Mesendoderm (in vitro differentiated cells): Measurements from ENCODE around the gene SETD1A.

Source experiments
- DNase-seq: peaks from one replicate; pipeline ENCODE4 v3.0.0; 2013
- H2AK5ac ChIP-seq: 2 replicates; pipeline ENCODE4 v1.6.1; 2013; ENCODE audit warnings: low read length, inconsistent platforms
- H2BK120ac ChIP-seq: 2 replicates; pipeline ENCODE4 v1.6.1; 2013; ENCODE audit warnings: low read depth, mild to moderate bottlenecking, low read length, moderate library complexity, mixed read lengths
- H2BK15ac ChIP-seq: replicated peaks from 2 replicates; pipeline ENCODE4 v1.6.1; 2013; ENCODE audit warnings: low read depth, mild to moderate bottlenecking, moderate library complexity
- H2BK5ac ChIP-seq: 2 replicates; pipeline ENCODE4 v1.6.1; 2013; ENCODE audit warnings: low read length, inconsistent platforms
- H3K18ac ChIP-seq: 2 replicates; pipeline ENCODE4 v1.6.1; 2013; ENCODE audit warnings: mild to moderate bottlenecking, low read length, mixed read lengths
- H3K23ac ChIP-seq: one replicate; pipeline ENCODE4 v1.6.1; 2013; ENCODE audit warnings: low read length
- H3K27ac ChIP-seq: 2 replicates; pipeline ENCODE4 v1.5.1; 2013; ENCODE audit warnings: low read depth, mild to moderate bottlenecking, inconsistent platforms, low read length, moderate library complexity
- H3K27me3 ChIP-seq: 2 replicates; pipeline ENCODE4 v1.6.1; 2013; ENCODE audit warnings: low read length, control low read depth, mild to moderate bottlenecking, inconsistent platforms; ENCODE audit not compliant: insufficient read depth, poor library complexity
- H3K36me3 ChIP-seq: 2 replicates; pipeline ENCODE4 v1.6.1; 2013; ENCODE audit warnings: low read length, inconsistent platforms; ENCODE audit not compliant: control insufficient read depth, insufficient read depth
- H3K4ac ChIP-seq: one replicate; pipeline ENCODE4 v1.6.1; 2013; ENCODE audit warnings: low read depth, mild to moderate bottlenecking, low read length, moderate library complexity
- H3K4me1 ChIP-seq: 2 replicates; pipeline ENCODE4 v1.6.1; 2013; ENCODE audit warnings: low read depth, low read length, inconsistent platforms; ENCODE audit not compliant: control insufficient read depth
- H3K4me2 ChIP-seq: 2 replicates; pipeline ENCODE4 v1.6.1; 2013; ENCODE audit warnings: low read length
- H3K4me3 ChIP-seq: 2 replicates; pipeline ENCODE4 v1.5.1; 2013; ENCODE audit warnings: mild to moderate bottlenecking, low read length
- H3K56ac ChIP-seq: one replicate; pipeline ENCODE4 v1.6.1; 2013; ENCODE audit warnings: low read length
- H3K79me1 ChIP-seq: 2 replicates; pipeline ENCODE4 v1.6.1; 2013; ENCODE audit warnings: low read length, inconsistent platforms
- H3K79me2 ChIP-seq: 2 replicates; pipeline ENCODE4 v1.6.1; 2013; ENCODE audit warnings: mild to moderate bottlenecking, low read length; ENCODE audit not compliant: control insufficient read depth, insufficient read depth
- H3K9ac ChIP-seq: 2 replicates; pipeline ENCODE4 v1.6.1; 2013; ENCODE audit warnings: low read length, inconsistent platforms
- H4K5ac ChIP-seq: one replicate; pipeline ENCODE4 v1.6.1; 2013; ENCODE audit warnings: low read length
- H4K8ac ChIP-seq: one replicate; pipeline ENCODE4 v1.6.1; 2013; ENCODE audit warnings: low read depth, mild to moderate bottlenecking, control low read depth, low read length, moderate library complexity
- WGBS: extraction: QIAGEN DNeasy Blood & Tissue Kit; methylation state at CpG from one replicate; pipeline ENCODE4 v1.1.7; 2013; ENCODE audit warnings: low lambda C conversion rate, missing lambda C conversion rate; ENCODE audit not compliant: insufficient coverage; ENCODE audit errors: extremely low coverage; 5-methylcytosine and 5-hydroxymethylcytosine counted together

SETD1A gene

GRCh38 chr16:30977502-30977901 lies 19.9 kb downstream of the SETD1A start:
- H3K27ac ChIP-seq: no peak overlapping the region
- H3K4me1 ChIP-seq: no peaks in the 10 kb centered on the region
- H3K4me3 ChIP-seq: no peak overlapping the region
- peak; percentile 48 for DNase-seq
- no peak overlapping the region for H4K5ac ChIP-seq
- no peak overlapping the region for H2BK120ac ChIP-seq
- peaks cover 5% of the 10 kb centered on the region for H3K79me1 ChIP-seq
- peaks cover 21% of the 10 kb centered on the region for H3K36me3 ChIP-seq
- no peak overlapping the region for H2BK15ac ChIP-seq
- H3K23ac ChIP-seq: no peak overlapping the region
- no peak overlapping the region for H3K18ac ChIP-seq
- H4K8ac ChIP-seq: no peak overlapping the region
- H3K9ac ChIP-seq: no peak overlapping the region
- no peak overlapping the region for H3K4me2 ChIP-seq
- no peak overlapping the region for H3K56ac ChIP-seq
- WGBS: no CpG with 5 or more reads among the region's 17 CpGs
- no peaks in the 10 kb centered on the region for H3K27me3 ChIP-seq
- H3K79me2 ChIP-seq: no peaks in the 10 kb centered on the region
- no peak overlapping the region for H2BK5ac ChIP-seq
- H3K4ac ChIP-seq: no peak overlapping the region
- no peak overlapping the region for H2AK5ac ChIP-seq

- Histone ChIP-seq H2AK5ac (no peak overlapping the region), H3K36me3 (peaks cover 14% of the 10 kb centered on the region)
These were observed 21.8 kb downstream of the SETD1A start for GRCh38 chr16:30979170-30980022.

GRCh38 chr16:30980023-30980371 lies 22.4 kb downstream of the SETD1A start:
- Histone ChIP-seq H3K4me3 (no peak overlapping the region), H3K4me2 (no peak overlapping the region), H4K5ac (no peak overlapping the region), H3K36me3 (peaks cover 13% of the 10 kb centered on the region), H2BK120ac (no peak overlapping the region), H3K27ac (no peak overlapping the region), H3K4ac (no peak overlapping the region), H3K18ac (no peak overlapping the region), H2BK15ac (no peak overlapping the region), H2BK5ac (no peak overlapping the region), H3K9ac (no peak overlapping the region), H3K56ac (no peak overlapping the region), H3K23ac (no peak overlapping the region), H4K8ac (no peak overlapping the region), H2AK5ac (no peak overlapping the region), H3K79me1 (peaks cover 5% of the 10 kb centered on the region), H3K27me3 (no peaks in the 10 kb centered on the region), H3K4me1 (no peaks in the 10 kb centered on the region), H3K79me2 (no peaks in the 10 kb centered on the region)
- WGBS: no CpG with 5 or more reads among the region's 15 CpGs
- DNase-seq: no peak

More at GRCh38 chr16:30979170-30980022, 21.8 kb downstream of the SETD1A start:
- Histone ChIP-seq H2BK120ac (no peak overlapping the region), H2BK5ac (no peak overlapping the region), H3K27me3 (no peaks in the 10 kb centered on the region), H3K79me1 (peaks cover 5% of the 10 kb centered on the region), H3K9ac (no peak overlapping the region), H4K8ac (no peak overlapping the region), H2BK15ac (no peak overlapping the region), H3K18ac (no peak overlapping the region), H3K23ac (no peak overlapping the region), H4K5ac (no peak overlapping the region), H3K27ac (no peak overlapping the region), H3K4ac (no peak overlapping the region), H3K56ac (no peak overlapping the region), H3K4me1 (no peaks in the 10 kb centered on the region), H3K4me2 (no peak overlapping the region), H3K4me3 (no peak overlapping the region), H3K79me2 (no peaks in the 10 kb centered on the region)
- WGBS: no CpG with 5 or more reads among the region's 62 CpGs
- no peak for DNase-seq

GRCh38 chr16:30980434-30980833 lies 22.9 kb downstream of the SETD1A start:
- H4K5ac ChIP-seq: no peak overlapping the region
- no peak overlapping the region for H3K56ac ChIP-seq
- H3K4ac ChIP-seq: no peak overlapping the region
- no peak overlapping the region for H3K9ac ChIP-seq
- H3K4me3 ChIP-seq: no peak overlapping the region
- no peak for DNase-seq
- no peak overlapping the region for H3K4me2 ChIP-seq
- no peak overlapping the region for H2BK120ac ChIP-seq
- H2AK5ac ChIP-seq: no peak overlapping the region
- H2BK15ac ChIP-seq: no peak overlapping the region
- H3K36me3 ChIP-seq: peaks cover 13% of the 10 kb centered on the region
- H3K27ac ChIP-seq: no peak overlapping the region
- H2BK5ac ChIP-seq: no peak overlapping the region
- no peak overlapping the region for H4K8ac ChIP-seq
- H3K79me1 ChIP-seq: peaks cover 5% of the 10 kb centered on the region
- WGBS: no CpG with 5 or more reads among the region's 29 CpGs
- no peaks in the 10 kb centered on the region for H3K27me3 ChIP-seq
- no peak overlapping the region for H3K23ac ChIP-seq
- peaks cover 2% of the 10 kb centered on the region for H3K4me1 ChIP-seq
- H3K18ac ChIP-seq: no peak overlapping the region
- no peaks in the 10 kb centered on the region for H3K79me2 ChIP-seq

- H3K4ac ChIP-seq: no peak overlapping the region
- H3K4me1 ChIP-seq: peaks cover 2% of the 10 kb centered on the region
- H3K18ac ChIP-seq: no peak overlapping the region
- H3K56ac ChIP-seq: no peak overlapping the region
- H4K5ac ChIP-seq: no peak overlapping the region
- no peak overlapping the region for H2BK5ac ChIP-seq
- no CpG with 5 or more reads among the region's 14 CpGs for WGBS
- no peak overlapping the region for H2BK15ac ChIP-seq
- no peak overlapping the region for H4K8ac ChIP-seq
- no peak overlapping the region for H2AK5ac ChIP-seq
- no peak overlapping the region for H2BK120ac ChIP-seq
- no peak overlapping the region for H3K4me3 ChIP-seq
- no peak overlapping the region for H3K4me2 ChIP-seq
- no peak overlapping the region for H3K9ac ChIP-seq
- no peak overlapping the region for H3K27ac ChIP-seq
- peaks cover 13% of the 10 kb centered on the region for H3K36me3 ChIP-seq
- H3K79me1 ChIP-seq: peaks cover 5% of the 10 kb centered on the region
- H3K79me2 ChIP-seq: no peaks in the 10 kb centered on the region
- no peak overlapping the region for H3K23ac ChIP-seq
- no peak for DNase-seq
- H3K27me3 ChIP-seq: no peaks in the 10 kb centered on the region
These were observed 23.4 kb downstream of the SETD1A start for GRCh38 chr16:30980959-30981358.
